SK-N-SH treated with all-trans-retinoic acid at 6 μM for 48 hours (cell line): ENCODE measurements around the gene EFCAB5.
"Not testable (repeated sequence)": the region's sequence is repeated elsewhere in the genome, so short reads cannot be mapped to it uniquely, and the experiment has no call there.

Source experiments
- ATAC-seq: fragments of 200-7000 bp; cut with Tn5 transposase; 3 replicates; pipeline ENCODE4 v1.9.1; 2020; ENCODE audit warnings: mild to moderate bottlenecking, moderate library complexity
- ARNTL ChIP-seq: fragments of 450-650 bp; formaldehyde crosslinking; IDR thresholded peaks from 2 replicates; pipeline ENCODE4 v1.5.0; 2020; ENCODE audit warnings: low read depth, mild to moderate bottlenecking, moderate library complexity, borderline replicate concordance
- BACH2 ChIP-seq: fragments of 250-450 bp; sonication (Bioruptor Pico); IDR thresholded peaks from 2 replicates; pipeline ENCODE4 v1.9.0; 2021; ENCODE audit warnings: mild to moderate bottlenecking, borderline replicate concordance
- CSDC2 ChIP-seq: fragments of 250-450 bp; sonication (Bioruptor Pico); IDR thresholded peaks from 2 replicates; pipeline ENCODE4 v1.5.0; 2020; ENCODE audit warnings: mild to moderate bottlenecking, moderate library complexity
- ESRRG ChIP-seq: fragments of 250-450 bp; sonication (Bioruptor Pico); IDR thresholded peaks from 2 replicates; pipeline ENCODE4 v1.6.1; 2021; ENCODE audit warnings: mild to moderate bottlenecking
- GLIS3 ChIP-seq: fragments of 250-450 bp; sonication (Bioruptor Pico); IDR thresholded peaks from 2 replicates; pipeline ENCODE4 v1.5.0; 2020; ENCODE audit warnings: mild to moderate bottlenecking, moderate library complexity
- ISL1 ChIP-seq: fragments of 250-450 bp; sonication (Bioruptor Pico); IDR thresholded peaks from 2 replicates; pipeline ENCODE4 v2.1.2; 2022; ENCODE audit warnings: mild to moderate bottlenecking, moderate library complexity
- PPARA ChIP-seq: fragments of 250-450 bp; sonication (Bioruptor Pico); IDR thresholded peaks from 2 replicates; pipeline ENCODE4 v1.5.0; 2020; ENCODE audit warnings: mild to moderate bottlenecking, borderline replicate concordance
- RARB ChIP-seq: fragments of 250-450 bp; sonication (Bioruptor Pico); IDR thresholded peaks from 2 replicates; pipeline ENCODE4 v1.8.0; 2021; ENCODE audit warnings: mild to moderate bottlenecking, moderate library complexity
- SNAI2 ChIP-seq: fragments of 250-450 bp; sonication (Bioruptor Pico); IDR thresholded peaks from 2 replicates; pipeline ENCODE4 v1.5.0; 2020; ENCODE audit warnings: mild to moderate bottlenecking, moderate library complexity
- TCF4 ChIP-seq: fragments of 250-450 bp; sonication (Bioruptor Pico); IDR thresholded peaks from 2 replicates; pipeline ENCODE4 v1.8.0; 2021; ENCODE audit warnings: mild to moderate bottlenecking, moderate library complexity, borderline replicate concordance
- TOX ChIP-seq: fragments of 250-450 bp; sonication (Bioruptor Pico); IDR thresholded peaks from 2 replicates; pipeline ENCODE4 v1.8.0; 2021; ENCODE audit warnings: mild to moderate bottlenecking, moderate library complexity, borderline replicate concordance
- ZC3H10 ChIP-seq: fragments of 250-450 bp; sonication (Bioruptor Pico); IDR thresholded peaks from 2 replicates; pipeline ENCODE4 v1.5.1; 2021; ENCODE audit warnings: mild to moderate bottlenecking, moderate library complexity
- ZFP3 ChIP-seq: fragments of 250-450 bp; sonication (Bioruptor Pico); IDR thresholded peaks from 2 replicates; pipeline ENCODE4 v1.5.0; 2020; ENCODE audit warnings: mild to moderate bottlenecking, moderate library complexity
- ZNF70 ChIP-seq: fragments of 450-650 bp; formaldehyde crosslinking; IDR thresholded peaks from 2 replicates; pipeline ENCODE4 v1.5.0; 2020; ENCODE audit warnings: mild to moderate bottlenecking, moderate library complexity
- ZNF8 ChIP-seq: fragments of 450-650 bp; formaldehyde crosslinking; IDR thresholded peaks from 2 replicates; pipeline ENCODE4 v1.5.0; 2020; ENCODE audit warnings: mild to moderate bottlenecking, moderate library complexity
- TF ChIP-seq, protein P1 (sequence below): fragments of 250-450 bp; sonication (Bioruptor Pico); IDR thresholded peaks from 2 replicates; pipeline ENCODE4 v1.8.0; 2021; ENCODE audit warnings: low read depth, mild to moderate bottlenecking, moderate library complexity, borderline replicate concordance
- TF ChIP-seq, protein P2 (sequence below): fragments of 250-450 bp; sonication (Bioruptor Pico); IDR thresholded peaks from 2 replicates; pipeline ENCODE4 v1.5.1; 2021; ENCODE audit warnings: mild to moderate bottlenecking, moderate library complexity
- TF ChIP-seq, protein P3 (sequence below): fragments of 250-450 bp; sonication (Bioruptor Pico); IDR thresholded peaks from 2 replicates; pipeline ENCODE4 v1.5.1; 2020; ENCODE audit warnings: low read depth, mild to moderate bottlenecking, moderate library complexity
- TF ChIP-seq, protein P4 (sequence below): fragments of 250-450 bp; sonication (Bioruptor Pico); IDR thresholded peaks from 2 replicates; pipeline ENCODE4 v1.5.0; 2020; ENCODE audit warnings: mild to moderate bottlenecking, moderate library complexity

EFCAB5 gene

DNA sequence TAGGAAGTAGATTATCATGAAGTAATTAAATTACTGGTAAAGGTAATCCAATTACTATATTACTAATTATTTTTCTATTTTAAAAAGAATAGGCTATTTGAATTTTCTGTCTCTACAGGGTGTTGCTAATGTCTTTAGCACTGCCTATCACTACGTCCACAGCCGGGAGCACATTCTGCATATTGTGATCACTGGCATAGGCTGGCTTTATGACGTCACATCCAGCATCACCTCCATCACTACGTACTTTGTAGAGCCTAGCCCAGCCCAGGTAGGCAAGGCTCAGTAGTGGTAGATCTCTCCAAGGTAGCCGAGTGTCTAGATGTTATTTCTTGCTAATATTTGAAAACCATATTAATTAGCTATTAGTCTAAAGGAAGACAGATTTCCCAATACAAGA lies 141.3 kb downstream of the EFCAB5 start (continued):
- TF ChIP-seq, protein P1, sequence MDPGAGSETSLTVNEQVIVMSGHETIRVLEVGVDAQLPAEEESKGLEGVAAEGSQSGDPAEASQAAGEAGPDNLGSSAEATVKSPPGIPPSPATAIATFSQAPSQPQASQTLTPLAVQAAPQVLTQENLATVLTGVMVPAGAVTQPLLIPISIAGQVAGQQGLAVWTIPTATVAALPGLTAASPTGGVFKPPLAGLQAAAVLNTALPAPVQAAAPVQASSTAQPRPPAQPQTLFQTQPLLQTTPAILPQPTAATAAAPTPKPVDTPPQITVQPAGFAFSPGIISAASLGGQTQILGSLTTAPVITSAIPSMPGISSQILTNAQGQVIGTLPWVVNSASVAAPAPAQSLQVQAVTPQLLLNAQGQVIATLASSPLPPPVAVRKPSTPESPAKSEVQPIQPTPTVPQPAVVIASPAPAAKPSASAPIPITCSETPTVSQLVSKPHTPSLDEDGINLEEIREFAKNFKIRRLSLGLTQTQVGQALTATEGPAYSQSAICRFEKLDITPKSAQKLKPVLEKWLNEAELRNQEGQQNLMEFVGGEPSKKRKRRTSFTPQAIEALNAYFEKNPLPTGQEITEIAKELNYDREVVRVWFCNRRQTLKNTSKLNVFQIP (CRISPR knock-in tag): no peak
- TF ChIP-seq CSDC2 (CRISPR knock-in tag) (no peak), RARB (CRISPR knock-in tag) (no peak), ESRRG (CRISPR knock-in tag) (no peak), ZNF70 (CRISPR knock-in tag) (no peak), ARNTL (CRISPR knock-in tag) (no peak), TOX (CRISPR knock-in tag) (no peak), SNAI2 (CRISPR knock-in tag) (no peak)

DNA sequence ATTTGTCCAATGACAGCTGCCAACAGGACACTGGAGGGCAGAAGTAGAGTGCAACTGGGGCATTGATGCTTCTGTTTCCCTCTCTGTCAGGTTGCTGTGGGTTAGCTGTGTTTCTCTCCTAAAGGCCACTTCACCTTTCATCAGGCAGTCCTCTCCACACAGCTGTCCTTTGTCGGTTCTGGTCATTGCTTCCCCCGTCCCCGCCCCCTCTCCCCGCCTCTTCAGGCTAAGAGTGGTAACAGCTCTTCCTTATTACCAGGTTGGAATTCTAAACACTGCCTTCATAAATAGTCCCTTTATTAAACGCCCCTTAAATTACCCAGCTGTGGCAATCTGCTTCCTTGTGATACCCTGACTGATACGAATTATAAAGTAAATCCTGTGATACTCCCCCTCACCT lies 143.4 kb downstream of the EFCAB5 start:
- ATAC-seq: no peak
- TF ChIP-seq ZFP3 (CRISPR knock-in tag) (no peak), ZC3H10 (CRISPR knock-in tag) (no peak), BACH2 (CRISPR knock-in tag) (no peak), PPARA (no peak), CSDC2 (CRISPR knock-in tag) (no peak), ZNF70 (CRISPR knock-in tag) (no peak), ISL1 (CRISPR knock-in tag) (no peak)
- TF ChIP-seq, protein P2, sequence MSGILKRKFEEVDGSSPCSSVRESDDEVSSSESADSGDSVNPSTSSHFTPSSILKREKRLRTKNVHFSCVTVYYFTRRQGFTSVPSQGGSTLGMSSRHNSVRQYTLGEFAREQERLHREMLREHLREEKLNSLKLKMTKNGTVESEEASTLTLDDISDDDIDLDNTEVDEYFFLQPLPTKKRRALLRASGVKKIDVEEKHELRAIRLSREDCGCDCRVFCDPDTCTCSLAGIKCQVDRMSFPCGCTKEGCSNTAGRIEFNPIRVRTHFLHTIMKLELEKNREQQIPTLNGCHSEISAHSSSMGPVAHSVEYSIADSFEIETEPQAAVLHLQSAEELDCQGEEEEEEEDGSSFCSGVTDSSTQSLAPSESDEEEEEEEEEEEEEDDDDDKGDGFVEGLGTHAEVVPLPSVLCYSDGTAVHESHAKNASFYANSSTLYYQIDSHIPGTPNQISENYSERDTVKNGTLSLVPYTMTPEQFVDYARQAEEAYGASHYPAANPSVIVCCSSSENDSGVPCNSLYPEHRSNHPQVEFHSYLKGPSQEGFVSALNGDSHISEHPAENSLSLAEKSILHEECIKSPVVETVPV (CRISPR knock-in tag): no peak
- TF ChIP-seq, protein P3, sequence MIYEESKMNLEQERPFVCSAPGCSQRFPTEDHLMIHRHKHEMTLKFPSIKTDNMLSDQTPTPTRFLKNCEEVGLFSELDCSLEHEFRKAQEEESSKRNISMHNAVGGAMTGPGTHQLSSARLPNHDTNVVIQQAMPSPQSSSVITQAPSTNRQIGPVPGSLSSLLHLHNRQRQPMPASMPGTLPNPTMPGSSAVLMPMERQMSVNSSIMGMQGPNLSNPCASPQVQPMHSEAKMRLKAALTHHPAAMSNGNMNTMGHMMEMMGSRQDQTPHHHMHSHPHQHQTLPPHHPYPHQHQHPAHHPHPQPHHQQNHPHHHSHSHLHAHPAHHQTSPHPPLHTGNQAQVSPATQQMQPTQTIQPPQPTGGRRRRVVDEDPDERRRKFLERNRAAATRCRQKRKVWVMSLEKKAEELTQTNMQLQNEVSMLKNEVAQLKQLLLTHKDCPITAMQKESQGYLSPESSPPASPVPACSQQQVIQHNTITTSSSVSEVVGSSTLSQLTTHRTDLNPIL: no peak

DNA sequence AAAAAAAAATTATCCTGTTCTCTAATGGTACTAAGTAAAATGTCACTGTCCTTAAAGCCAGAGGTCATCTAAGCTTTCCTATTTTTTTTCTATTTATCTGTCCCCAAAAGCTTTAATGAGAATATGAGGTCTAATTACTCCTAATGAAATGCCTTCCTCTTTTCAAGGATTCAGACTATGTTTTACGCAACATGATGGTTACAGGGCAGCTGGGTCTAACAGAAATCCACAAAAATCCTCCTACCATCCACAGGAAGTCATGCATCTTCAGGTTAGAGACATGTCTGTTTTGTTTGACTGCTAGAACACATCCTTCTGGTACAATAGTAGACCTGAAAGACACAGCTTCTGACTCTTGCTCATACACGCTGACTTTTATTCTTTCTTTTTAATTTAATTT lies 145.5 kb downstream of the EFCAB5 start:
- ATAC-seq: no peak
- TF ChIP-seq TOX (CRISPR knock-in tag): no peak
- TF ChIP-seq, protein P3: no peak
- no peak for TF ChIP-seq CSDC2 (CRISPR knock-in tag)
- no peak for TF ChIP-seq ZFP3 (CRISPR knock-in tag)
- TF ChIP-seq SNAI2 (CRISPR knock-in tag): no peak
- no peak for TF ChIP-seq TCF4
- TF ChIP-seq ARNTL (CRISPR knock-in tag): no peak
- TF ChIP-seq, protein P2 (CRISPR knock-in tag): no peak
- no peak for TF ChIP-seq BACH2 (CRISPR knock-in tag)
- TF ChIP-seq ESRRG (CRISPR knock-in tag): no peak
- TF ChIP-seq ZC3H10 (CRISPR knock-in tag): no peak
- TF ChIP-seq, protein P1 (CRISPR knock-in tag): no peak
- TF ChIP-seq ZNF70 (CRISPR knock-in tag): no peak
- TF ChIP-seq ISL1 (CRISPR knock-in tag): no peak
- TF ChIP-seq ZNF8 (CRISPR knock-in tag): no peak
- TF ChIP-seq, protein P4, sequence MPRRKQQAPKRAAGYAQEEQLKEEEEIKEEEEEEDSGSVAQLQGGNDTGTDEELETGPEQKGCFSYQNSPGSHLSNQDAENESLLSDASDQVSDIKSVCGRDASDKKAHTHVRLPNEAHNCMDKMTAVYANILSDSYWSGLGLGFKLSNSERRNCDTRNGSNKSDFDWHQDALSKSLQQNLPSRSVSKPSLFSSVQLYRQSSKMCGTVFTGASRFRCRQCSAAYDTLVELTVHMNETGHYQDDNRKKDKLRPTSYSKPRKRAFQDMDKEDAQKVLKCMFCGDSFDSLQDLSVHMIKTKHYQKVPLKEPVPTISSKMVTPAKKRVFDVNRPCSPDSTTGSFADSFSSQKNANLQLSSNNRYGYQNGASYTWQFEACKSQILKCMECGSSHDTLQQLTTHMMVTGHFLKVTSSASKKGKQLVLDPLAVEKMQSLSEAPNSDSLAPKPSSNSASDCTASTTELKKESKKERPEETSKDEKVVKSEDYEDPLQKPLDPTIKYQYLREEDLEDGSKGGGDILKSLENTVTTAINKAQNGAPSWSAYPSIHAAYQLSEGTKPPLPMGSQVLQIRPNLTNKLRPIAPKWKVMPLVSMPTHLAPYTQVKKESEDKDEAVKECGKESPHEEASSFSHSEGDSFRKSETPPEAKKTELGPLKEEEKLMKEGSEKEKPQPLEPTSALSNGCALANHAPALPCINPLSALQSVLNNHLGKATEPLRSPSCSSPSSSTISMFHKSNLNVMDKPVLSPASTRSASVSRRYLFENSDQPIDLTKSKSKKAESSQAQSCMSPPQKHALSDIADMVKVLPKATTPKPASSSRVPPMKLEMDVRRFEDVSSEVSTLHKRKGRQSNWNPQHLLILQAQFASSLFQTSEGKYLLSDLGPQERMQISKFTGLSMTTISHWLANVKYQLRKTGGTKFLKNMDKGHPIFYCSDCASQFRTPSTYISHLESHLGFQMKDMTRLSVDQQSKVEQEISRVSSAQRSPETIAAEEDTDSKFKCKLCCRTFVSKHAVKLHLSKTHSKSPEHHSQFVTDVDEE (CRISPR knock-in tag): no peak
- TF ChIP-seq RARB (CRISPR knock-in tag): no peak
- no peak for TF ChIP-seq GLIS3

DNA sequence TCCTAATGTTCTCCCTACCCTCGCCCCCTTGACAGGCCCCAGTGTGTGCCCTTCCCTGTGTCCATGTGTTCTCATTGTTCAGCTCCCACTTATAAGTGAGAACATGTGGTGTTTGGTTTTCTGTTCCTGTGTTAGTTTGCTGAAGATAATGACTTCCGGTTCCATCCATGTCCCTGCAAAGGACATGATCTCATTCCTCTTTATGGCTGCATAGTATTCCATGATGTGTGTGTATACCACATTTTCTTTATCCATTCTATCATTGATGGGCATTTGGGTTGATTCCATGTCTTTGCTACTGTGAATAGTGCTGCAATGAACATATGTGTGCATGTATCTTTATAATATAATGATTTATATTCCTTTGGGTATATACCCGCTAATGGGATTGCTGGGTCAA lies 146.0 kb downstream of the EFCAB5 start:
- ATAC-seq: not testable (repeated sequence)
